ENCODE data around the gene CHTOP. TPM values are rescaled to one million over a fixed set of nuclear protein-coding genes. Genes with fewer than 3 reads are reported as not detected.
A peak's percentile ranks its signal among the peaks of the same experiment; 100 is the strongest.

The CHTOP gene
- total RNA-seq, 3 donors from 2014 or later = 64.2 to 71.8 (median 71.6) TPM

DNA sequence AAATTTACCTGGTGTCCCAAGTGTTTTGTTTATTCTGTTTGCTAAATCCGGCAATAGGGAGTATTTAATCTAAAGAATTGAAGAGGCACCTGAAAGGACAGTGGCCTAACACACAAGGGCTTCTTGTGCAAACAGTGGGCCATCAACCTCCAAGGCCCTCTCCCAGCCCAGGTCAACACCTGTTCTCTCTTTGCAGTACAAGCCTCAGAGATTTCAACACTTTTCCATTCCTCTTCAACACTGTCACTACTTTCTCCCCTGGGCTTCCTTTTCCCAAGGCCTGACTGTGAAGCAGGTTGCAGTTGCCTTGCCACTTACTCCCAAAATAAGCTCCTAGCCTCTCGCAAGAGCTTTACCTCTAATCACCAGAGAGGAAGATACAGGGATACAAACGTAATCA, 21.5 kb downstream of the CHTOP start:
- TF ChIP-seq, protein P1, sequence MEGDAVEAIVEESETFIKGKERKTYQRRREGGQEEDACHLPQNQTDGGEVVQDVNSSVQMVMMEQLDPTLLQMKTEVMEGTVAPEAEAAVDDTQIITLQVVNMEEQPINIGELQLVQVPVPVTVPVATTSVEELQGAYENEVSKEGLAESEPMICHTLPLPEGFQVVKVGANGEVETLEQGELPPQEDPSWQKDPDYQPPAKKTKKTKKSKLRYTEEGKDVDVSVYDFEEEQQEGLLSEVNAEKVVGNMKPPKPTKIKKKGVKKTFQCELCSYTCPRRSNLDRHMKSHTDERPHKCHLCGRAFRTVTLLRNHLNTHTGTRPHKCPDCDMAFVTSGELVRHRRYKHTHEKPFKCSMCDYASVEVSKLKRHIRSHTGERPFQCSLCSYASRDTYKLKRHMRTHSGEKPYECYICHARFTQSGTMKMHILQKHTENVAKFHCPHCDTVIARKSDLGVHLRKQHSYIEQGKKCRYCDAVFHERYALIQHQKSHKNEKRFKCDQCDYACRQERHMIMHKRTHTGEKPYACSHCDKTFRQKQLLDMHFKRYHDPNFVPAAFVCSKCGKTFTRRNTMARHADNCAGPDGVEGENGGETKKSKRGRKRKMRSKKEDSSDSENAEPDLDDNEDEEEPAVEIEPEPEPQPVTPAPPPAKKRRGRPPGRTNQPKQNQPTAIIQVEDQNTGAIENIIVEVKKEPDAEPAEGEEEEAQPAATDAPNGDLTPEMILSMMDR (IDR thresholded peaks at IDR 0.05) = no peak
- DNase-seq = no peak
- no peaks in the 10 kb centered on the region for H3K9me3 ChIP-seq
- H3K4me1 ChIP-seq (ENCODE audit: low read depth) = peaks cover 15% of the 10 kb centered on the region
- no peaks in the 10 kb centered on the region for H3K36me3 ChIP-seq (ENCODE audit: low read depth)
- no peak for ATAC-seq
- intact Hi-C loops (cut with DNase I, micrococcal nuclease) = no loop called here
- no peak overlapping the region for H3K4me3 ChIP-seq

DNA sequence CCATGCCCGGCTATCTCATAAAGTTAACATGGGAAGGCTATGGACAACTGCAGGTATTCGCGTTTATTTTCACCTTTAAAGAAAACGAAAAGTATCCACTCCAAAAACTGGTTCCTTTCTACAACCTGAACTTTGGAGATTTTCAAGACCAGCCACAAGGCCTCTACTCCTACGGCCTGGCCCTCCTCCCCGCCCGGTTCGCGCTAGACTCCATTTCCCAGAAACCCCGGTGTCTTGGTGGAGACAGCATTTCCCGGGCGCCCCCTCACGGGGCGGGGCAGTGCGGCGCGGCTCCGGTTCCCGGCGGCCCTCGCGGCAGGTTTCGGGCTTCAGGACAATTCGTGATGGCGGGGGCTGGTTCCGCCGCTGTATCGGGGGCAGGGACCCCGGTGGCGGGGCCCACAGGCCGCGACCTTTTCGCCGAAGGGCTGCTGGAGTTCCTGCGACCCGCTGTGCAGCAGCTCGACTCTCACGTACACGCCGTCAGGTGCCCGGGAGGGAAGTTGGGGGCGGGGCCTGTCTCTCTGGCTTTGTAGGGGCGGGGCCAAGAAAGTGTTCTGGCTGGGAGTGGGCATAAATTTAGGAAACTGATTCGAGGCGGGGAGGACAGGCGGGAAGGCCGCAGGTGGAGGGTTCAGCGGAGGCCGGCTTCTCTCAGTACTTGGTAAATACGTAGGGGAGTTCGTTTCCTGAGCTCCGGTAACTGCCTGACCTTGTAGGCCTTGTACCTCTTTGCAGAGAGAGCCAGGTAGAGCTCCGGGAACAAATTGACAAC, 24.7 kb downstream of the CHTOP start, which contains the start of gene SNAPIN:
TSS of gene SNAPIN (plus strand) at position 304 of the 775 bp plus-strand sequence. CDS start at position 345, 41 bp downstream.
- no peaks in the 10 kb centered on the region for H3K9me3 ChIP-seq
- TF ChIP-seq, protein P1 (IDR thresholded peaks at IDR 0.05) = peak; percentile 12
- ATAC-seq (peak; percentile 98), DNase-seq (peak; percentile 93 to 95 (median 95))
- peak within 1 kb of the TSS; percentile 33 for H3K4me3 ChIP-seq
- H3K4me1 ChIP-seq (ENCODE audit: low read depth) = peaks cover 8% of the 10 kb centered on the region
- peaks cover 6% of the 10 kb centered on the region for H3K36me3 ChIP-seq (ENCODE audit: low read depth)
- intact Hi-C loops (cut with DNase I, micrococcal nuclease) = no loop called here

DNA sequence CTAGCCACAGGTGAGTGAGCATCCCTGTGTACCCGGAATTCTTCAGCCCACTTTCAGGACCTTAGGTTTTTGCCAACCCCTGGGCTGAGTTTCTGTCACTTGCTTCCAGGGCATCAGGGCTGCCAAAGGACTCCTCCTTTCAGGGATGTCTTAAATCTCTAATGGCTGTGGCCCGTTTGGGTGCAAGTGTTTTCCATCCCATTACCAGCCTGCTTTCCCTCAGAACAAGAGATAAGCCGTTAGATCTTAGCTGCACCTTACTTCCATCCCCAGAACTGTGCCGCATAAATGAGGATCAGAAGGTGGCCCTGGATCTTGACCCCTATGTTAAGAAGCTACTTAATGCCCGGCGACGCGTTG, 25.3 kb downstream of the CHTOP start:
- ATAC-seq (no peak), DNase-seq (no peak)
- intact Hi-C loops (cut with DNase I, micrococcal nuclease) = no loop called here
- Histone ChIP-seq H3K36me3 (ENCODE audit: low read depth) (peaks cover 6% of the 10 kb centered on the region), H3K4me3 (peak overlapping the region; percentile 33), H3K4me1 (ENCODE audit: low read depth) (peaks cover 8% of the 10 kb centered on the region), H3K9me3 (no peaks in the 10 kb centered on the region)
- TF ChIP-seq, protein P1 (IDR thresholded peaks at IDR 0.05) = no peak

DNA sequence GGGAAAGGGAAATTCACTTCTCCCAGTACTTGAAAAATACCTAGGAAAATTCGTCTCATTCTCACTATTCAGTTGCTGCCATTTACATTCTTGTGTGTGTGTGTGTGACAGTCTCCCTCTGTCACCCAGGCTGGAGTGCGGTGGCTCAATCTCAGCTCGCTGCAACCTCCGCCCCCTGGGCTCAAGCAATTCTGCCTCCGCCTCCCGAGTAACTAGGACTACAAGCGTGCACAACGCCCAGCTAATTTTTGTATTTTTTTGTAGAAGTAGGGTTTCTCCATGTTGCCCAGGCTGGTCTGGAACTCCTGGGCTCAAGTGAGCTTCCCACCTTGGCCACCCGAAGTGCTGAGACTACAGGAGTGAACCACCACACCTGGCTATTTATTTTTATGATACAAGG, 25.8 kb downstream of the CHTOP start:
- DNase-seq (peak in 1 of 3 donors; percentile 27), ATAC-seq (no peak)
- Histone ChIP-seq H3K36me3 (ENCODE audit: low read depth) (peaks cover 6% of the 10 kb centered on the region), H3K9me3 (no peaks in the 10 kb centered on the region), H3K4me1 (ENCODE audit: low read depth) (peaks cover 8% of the 10 kb centered on the region), H3K4me3 (no peak overlapping the region)
- TF ChIP-seq, protein P1 (IDR thresholded peaks at IDR 0.05) = no peak
- intact Hi-C loops (cut with DNase I, micrococcal nuclease) = no loop called here

DNA sequence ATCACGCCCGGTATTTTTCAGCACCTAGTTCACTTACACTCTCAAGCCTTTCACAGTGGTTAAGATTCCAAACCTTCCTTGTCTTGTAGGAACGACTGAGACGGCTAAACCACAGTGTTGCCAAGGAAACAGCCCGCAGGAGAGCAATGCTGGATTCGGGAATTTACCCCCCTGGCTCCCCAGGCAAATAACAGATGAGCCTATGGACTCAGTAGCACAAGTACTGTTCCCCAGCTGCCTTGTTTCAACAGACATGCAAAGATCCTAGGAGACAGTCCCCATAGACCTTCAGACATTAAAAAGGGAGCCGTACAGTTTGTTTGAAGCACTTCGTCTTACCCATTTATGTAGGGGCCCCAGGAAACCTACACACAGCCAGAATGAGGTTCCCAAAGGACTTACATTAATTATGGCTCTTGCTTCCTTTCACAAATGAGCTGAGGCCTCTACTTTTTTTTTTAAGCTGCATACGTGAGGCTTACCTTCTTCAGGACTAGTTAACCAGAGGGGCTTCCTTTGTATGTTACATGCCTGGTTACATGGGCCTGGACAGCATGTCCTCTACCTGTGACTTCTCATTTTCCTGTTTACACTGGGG, 27.3 kb downstream of the CHTOP start:
- intact Hi-C loops (cut with DNase I, micrococcal nuclease) = no loop called here

More for the DNA sequence above, 27.3 kb downstream of the CHTOP start:
- Histone ChIP-seq H3K9me3 (no peaks in the 10 kb centered on the region), H3K4me1 (ENCODE audit: low read depth) (peaks cover 8% of the 10 kb centered on the region), H3K4me3 (no peak overlapping the region), H3K36me3 (ENCODE audit: low read depth) (peaks cover 6% of the 10 kb centered on the region)
- TF ChIP-seq, protein P1 (IDR thresholded peaks at IDR 0.05) = no peak
- no peak for ATAC-seq
- DNase-seq = no peak
